Measurements from ENCODE around the gene TNIK.

Gene TNIK

GRCh38 chr3:171227828-171228227 lies 232.4 kb downstream of the TNIK start:
- DNase-seq (ENCODE audit: low spot score), result no peak

GRCh38 chr3:171227359-171227758 lies 232.8 kb downstream of the TNIK start:
- no peak for DNase-seq (ENCODE audit: low spot score)

- no peak for DNase-seq (ENCODE audit: low spot score)
Observed at GRCh38 chr3:171226794-171227193, 233.4 kb downstream of the TNIK start.

GRCh38 chr3:171225708-171226107 lies 234.5 kb downstream of the TNIK start:
- no peak for DNase-seq (ENCODE audit: low spot score)

- DNase-seq (ENCODE audit: low spot score), result no peak
Observed at GRCh38 chr3:171225165-171225564, 235.0 kb downstream of the TNIK start.

GRCh38 chr3:171223396-171223795 lies 236.8 kb downstream of the TNIK start:
- no peak for DNase-seq (ENCODE audit: low spot score)

- no peak for DNase-seq (ENCODE audit: low spot score)
Observed at GRCh38 chr3:171222995-171223394, 237.2 kb downstream of the TNIK start.

GRCh38 chr3:171221597-171221996 lies 238.6 kb downstream of the TNIK start:
- DNase-seq (ENCODE audit: low spot score), result no peak

GRCh38 chr3:171221104-171221503 lies 239.1 kb downstream of the TNIK start:
- no peak for DNase-seq (ENCODE audit: low spot score)

GRCh38 chr3:171219258-171219657 lies 240.9 kb downstream of the TNIK start:
- DNase-seq (ENCODE audit: low spot score), result no peak

- no peak for DNase-seq (ENCODE audit: low spot score)
Observed at GRCh38 chr3:171218069-171218468, 242.1 kb downstream of the TNIK start.

GRCh38 chr3:171213907-171214306 lies 246.3 kb downstream of the TNIK start:
- DNase-seq (ENCODE audit: low spot score), result no peak

- DNase-seq (ENCODE audit: low spot score), result no peak
Observed at GRCh38 chr3:171213178-171213577, 247.0 kb downstream of the TNIK start.

- no peak for DNase-seq (ENCODE audit: low spot score)
Observed at GRCh38 chr3:171212648-171213047, 247.6 kb downstream of the TNIK start.

GRCh38 chr3:171206283-171206682 lies 253.9 kb downstream of the TNIK start:
- DNase-seq (ENCODE audit: low spot score), result no peak

GRCh38 chr3:171204942-171205341 lies 255.3 kb downstream of the TNIK start:
- DNase-seq (ENCODE audit: low spot score), result no peak

- DNase-seq (ENCODE audit: low spot score), result no peak
Observed at GRCh38 chr3:171201825-171202224, 258.4 kb downstream of the TNIK start.

- no peak for DNase-seq (ENCODE audit: low spot score)
Observed at GRCh38 chr3:171200750-171201088, 259.5 kb downstream of the TNIK start.

- DNase-seq (ENCODE audit: low spot score), result no peak
Observed at GRCh38 chr3:171200052-171200749, 260.0 kb downstream of the TNIK start.

- DNase-seq (ENCODE audit: low spot score), result no peak
Observed at GRCh38 chr3:171199473-171199829, 260.8 kb downstream of the TNIK start.

GRCh38 chr3:171198781-171199472 lies 261.3 kb downstream of the TNIK start:
- DNase-seq (ENCODE audit: low spot score), result no peak

- no peak for DNase-seq (ENCODE audit: low spot score)
Observed at GRCh38 chr3:171195686-171196085, 264.5 kb downstream of the TNIK start.

GRCh38 chr3:171194965-171195364 lies 265.2 kb downstream of the TNIK start:
- no peak for DNase-seq (ENCODE audit: low spot score)

GRCh38 chr3:171193693-171194092 lies 266.5 kb downstream of the TNIK start:
- no peak for DNase-seq (ENCODE audit: low spot score)
